ENCODE results near the gene DLL3.

The DLL3 gene

GRCh38 chr19:39518458-39518857, 19.7 kb downstream of the DLL3 start:
- DNase-seq (ENCODE audit: low read depth) = no peak

- no peak for DNase-seq (ENCODE audit: low read depth)
Observed at GRCh38 chr19:39518975-39519374, 20.2 kb downstream of the DLL3 start.

GRCh38 chr19:39520541-39521484, 22.1 kb downstream of the DLL3 start:
- no peak for DNase-seq (ENCODE audit: low read depth)

DNA sequence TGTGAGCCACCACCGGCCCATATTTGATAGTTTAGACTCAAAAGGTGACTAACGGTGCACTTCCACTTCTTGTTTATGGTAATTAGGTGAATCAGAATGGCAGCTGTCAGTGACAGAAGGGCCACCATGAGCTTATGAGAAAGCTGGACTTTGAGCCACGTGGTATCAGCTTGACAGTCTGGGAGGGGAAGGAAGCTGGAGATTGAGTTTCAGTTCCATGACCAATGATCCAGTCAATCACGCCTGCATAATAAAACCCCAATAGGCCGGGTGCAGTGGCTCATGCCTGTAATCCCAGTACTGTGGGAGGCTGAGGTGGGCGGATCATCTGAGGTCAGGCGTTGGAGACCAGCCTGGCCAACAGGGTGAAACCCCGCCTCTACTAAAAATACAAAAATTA, 25.7 kb downstream of the DLL3 start:
- DNase-seq (ENCODE audit: low read depth) = no peak

DNA sequence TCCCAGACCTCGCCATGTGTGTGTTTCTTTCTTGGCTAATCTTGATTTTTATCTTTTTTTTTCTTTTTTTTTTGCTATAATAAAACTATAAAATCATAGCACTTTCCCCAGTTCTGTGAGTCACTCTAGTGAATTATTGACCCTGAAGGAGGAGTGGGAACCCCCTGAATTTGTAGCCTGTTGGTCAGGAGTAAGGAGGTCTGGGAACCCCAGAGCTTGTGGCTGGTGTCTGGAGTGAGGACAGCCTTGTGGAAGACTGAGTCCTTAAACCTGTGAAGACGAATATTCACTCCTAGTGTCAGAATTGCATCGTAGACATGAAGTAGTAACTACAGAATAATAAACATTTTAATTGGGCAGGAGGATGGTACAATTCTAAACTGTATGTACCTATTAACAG, 26.5 kb downstream of the DLL3 start:
- DNase-seq (ENCODE audit: low read depth) = no peak

DNA sequence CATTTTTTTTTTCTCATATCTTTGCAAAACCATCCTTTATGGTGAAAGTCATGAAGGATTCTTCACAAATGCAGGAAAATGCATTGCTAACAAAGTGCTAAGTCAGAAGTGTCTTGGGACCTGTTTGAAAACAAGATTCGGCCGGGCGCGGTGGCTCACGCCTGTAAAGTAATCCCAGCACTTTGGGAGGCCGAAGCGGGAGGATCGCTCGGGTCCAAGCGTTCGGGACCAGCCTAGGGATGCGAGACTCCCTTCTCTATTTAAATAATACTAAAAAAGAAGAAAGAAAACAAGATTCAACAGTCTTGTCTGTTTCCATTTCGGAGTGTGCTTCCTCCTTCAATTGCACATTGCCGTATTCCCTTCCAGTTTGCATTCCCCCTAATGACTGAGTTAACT, 33.1 kb downstream of the DLL3 start:
- DNase-seq (ENCODE audit: low read depth) = no peak

GRCh38 chr19:39532233-39533002, 33.7 kb downstream of the DLL3 start, which contains the start of gene EID2B:
Gene EID2B (minus strand): TSS chr19:39532852. CDS start chr19:39532802, 50 bp downstream.
- DNase-seq (ENCODE audit: low read depth) = peak; percentile 94

DNA sequence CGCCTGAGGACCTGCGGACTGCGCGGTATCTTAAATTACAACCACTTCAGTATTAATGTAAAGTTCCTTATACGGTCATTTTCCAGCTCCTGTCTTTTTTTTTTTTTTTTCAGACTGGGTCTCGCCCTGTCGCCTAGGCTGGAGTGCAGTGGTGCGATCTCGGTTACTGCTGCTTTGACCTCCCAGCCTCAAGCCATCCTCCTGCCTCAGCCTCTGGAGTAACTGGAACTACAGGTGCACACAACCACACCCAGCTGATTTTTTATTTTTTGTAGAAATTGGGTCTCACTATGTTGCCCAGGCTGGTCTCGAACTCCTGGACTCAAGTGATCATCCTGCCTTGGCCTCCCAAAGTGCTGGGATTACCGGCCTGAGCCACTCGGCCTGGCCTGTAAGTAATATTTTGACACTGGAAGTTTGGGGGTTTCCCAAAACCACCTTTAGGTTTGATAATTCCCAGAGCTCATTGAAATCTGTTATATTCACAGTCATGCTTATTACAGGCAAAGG, 34.3 kb downstream of the DLL3 start:
- no peak for DNase-seq (ENCODE audit: low read depth)

GRCh38 chr19:39533791-39534190, 35.0 kb downstream of the DLL3 start:
- DNase-seq (ENCODE audit: low read depth) = no peak

GRCh38 chr19:39539165-39539517, 40.4 kb downstream of the DLL3 start:
- no peak for DNase-seq (ENCODE audit: low read depth)

DNA sequence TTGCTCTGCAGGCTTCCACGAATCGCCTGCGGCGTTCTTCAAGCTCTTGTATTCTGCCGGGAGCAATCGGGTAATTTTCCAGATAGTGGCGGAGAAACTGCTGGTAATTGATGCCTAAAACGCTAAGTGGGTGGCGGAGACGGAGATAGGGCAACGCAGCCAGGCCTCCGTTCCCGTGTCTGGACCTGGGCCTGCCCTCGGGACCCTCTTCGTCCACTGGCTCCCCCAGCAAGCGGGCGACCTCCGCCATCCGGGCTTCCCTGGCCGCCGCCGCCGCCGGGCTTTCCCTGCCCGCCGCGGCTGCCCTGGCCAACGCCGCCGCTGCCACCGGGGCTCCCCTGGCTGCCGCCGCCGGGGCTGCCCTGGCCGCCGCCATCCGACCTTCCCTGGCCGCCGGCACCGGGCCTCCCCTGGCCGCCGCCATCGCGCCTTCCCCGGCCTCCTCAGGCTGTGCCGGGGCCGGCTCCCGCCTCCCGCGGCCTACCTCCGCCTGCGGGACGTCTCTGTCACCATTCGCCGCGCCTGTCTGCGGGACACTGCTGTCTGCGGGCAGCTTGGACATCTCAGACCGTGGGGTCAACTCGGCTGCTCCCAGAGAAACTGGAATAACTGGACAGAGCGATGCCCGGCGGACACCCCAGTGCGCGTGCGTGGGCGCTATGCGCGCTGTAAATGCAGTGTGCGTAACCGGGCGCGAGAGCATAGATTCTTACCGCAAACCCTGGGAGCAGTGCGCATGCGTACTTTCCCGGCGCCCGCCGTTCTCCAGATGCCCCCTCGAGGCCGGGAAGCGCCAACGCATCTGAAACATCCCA, 41.0 kb downstream of the DLL3 start, which contains the start of gene EID2:
TSS of gene EID2 (minus strand) at position 644 of the 815 bp plus-strand sequence. CDS start at position 562, 82 bp downstream.
- DNase-seq (ENCODE audit: low read depth) = peak; percentile 81

DNA sequence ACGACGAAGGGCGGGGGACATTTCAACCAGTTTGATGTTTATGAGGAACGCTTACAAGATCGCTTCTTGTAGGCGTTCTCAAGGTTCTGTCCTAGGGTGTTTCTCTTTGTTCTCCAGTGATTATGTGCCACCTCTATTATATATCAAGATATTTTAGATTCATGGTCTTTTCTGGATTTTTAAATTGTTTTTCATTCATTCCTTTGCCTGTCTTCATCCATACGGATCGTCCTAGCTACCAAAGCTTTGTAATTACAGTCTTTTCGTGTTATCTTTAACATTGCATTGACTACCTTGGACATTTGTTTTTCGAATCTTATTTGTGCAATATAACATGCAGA, 41.6 kb downstream of the DLL3 start:
- no peak for DNase-seq (ENCODE audit: low read depth)

- DNase-seq (ENCODE audit: low read depth) = no peak
Observed at GRCh38 chr19:39542206-39542605, 43.5 kb downstream of the DLL3 start.

DNA sequence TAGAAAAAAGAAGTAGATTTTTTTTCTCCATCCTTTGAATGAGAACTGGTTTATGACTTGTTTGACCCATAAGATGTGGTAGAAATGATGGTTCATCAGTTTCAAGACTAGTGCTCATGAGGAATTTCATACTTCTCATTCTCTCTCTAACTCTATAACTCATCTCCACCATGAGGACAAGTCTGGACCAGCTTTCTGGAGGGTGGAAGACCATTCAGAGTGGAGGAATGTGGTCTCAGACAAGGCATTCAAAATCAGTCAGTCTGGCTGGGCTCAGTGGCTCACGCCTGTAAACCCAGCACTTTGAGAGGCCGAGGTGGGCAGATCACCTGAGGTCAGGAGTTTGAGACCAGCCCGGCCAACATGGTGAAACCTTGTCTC, 44.7 kb downstream of the DLL3 start:
- DNase-seq (ENCODE audit: low read depth) = no peak

DNA sequence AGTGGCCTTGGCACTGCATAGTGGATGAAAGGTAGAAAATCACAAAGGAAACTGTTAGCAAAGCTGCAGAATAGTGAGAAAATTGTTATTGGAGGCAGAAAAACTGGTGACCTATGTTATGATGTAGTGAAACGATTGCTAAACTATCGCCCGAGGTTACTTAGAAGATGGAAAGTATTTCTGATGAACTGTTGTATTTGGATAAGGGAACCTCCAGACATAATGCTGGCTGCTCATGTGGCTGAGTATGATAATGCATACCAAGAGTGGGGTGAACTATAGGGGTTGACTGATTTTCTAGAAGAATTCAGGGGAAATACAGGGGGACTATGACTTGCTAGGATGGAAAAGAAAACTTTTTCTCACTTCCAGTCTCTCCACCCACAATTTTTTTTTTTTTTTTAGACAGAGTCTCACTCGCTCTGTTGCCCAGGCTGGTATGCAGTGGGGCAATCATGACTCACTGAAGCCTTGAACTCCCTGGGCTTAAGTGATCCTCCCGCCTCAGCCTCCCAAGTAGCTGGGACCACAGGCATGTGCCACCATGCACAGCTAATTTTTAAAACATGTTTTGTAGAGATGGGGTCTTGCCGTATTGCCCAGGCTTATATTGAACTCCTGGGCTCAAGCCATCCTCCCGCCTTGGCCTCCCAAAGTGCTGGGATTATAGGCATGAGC, 45.6 kb downstream of the DLL3 start:
- DNase-seq (ENCODE audit: low read depth) = no peak

GRCh38 chr19:39544911-39545310, 46.2 kb downstream of the DLL3 start:
- DNase-seq (ENCODE audit: low read depth) = no peak

DNA sequence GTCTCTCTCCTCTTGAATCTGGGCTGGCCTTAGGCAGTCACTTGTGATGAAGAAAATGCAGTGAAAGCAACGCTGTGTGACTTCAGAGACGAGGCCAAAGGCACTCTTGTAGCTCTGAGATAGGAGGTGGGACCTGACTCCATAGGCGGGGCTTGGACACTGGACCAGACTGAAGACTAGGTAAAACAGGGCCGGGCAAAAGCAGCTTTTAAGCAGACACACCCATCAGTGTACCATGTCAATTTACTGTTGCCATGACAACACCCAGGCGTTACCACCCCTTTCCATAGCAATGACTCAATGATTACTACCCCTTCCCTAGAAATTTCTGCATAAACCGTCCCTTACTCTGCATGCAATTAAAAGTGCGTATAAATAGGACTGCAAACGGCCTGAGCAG, 47.9 kb downstream of the DLL3 start:
- no peak for DNase-seq (ENCODE audit: low read depth)

GRCh38 chr19:39550197-39550596, 51.5 kb downstream of the DLL3 start:
- no peak for DNase-seq (ENCODE audit: low read depth)

GRCh38 chr19:39553082-39553652, 54.4 kb downstream of the DLL3 start:
- no peak for DNase-seq (ENCODE audit: low read depth)

DNA sequence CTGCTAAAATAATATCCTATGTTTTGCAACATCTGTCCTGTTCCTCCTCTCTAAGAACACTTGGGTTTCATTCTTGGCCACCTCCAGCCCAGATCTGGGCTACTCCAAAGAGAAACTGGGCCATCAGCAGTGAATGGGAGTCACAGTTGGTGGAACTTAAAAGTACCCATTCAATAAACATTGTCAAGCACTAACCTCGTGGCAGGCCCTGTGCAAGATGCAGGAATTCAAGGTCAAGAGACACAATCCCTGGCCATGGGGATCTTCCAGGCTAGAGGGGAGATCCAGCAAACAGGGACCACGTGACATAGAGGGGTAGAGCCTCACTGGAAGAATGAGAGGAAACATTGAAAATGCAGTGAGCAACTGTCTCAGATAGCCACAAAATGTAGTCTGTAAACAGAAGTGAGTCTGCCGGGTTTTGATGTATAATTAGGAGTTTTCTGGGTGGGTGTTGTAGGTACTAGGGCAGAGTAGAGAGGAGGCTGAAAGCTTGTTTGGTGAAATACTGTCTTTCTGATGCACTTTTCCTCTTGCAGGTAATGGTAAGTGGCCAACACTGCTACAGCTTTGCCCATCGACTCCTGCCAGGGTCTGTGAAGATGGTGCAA, 56.1 kb downstream of the DLL3 start:
- no peak for DNase-seq (ENCODE audit: low read depth)

DNA sequence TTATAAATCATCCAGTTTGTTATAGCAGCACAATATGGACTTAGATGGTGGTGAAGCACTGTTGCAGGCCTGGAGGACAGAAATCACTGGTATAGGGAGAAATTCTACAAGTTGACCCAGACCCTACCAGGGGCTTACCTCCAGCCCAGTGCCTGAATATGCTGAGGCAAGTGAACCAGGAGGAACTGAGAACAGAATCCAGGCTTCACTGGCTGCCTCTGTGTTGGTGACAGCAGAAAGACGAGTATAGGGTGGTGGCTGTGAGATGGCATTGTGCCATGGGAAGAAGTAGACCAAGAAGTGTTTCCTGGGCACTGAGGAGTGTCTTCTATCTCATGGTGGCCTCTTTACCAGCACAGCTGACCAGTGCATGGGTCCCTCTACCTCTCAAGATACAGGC, 57.1 kb downstream of the DLL3 start:
- DNase-seq (ENCODE audit: low read depth) = no peak
